Mesendoderm (in vitro differentiated cells): ENCODE data around the gene NTRK1.
A peak's percentile ranks its signal among the peaks of the same experiment; 100 is the strongest.

Experiments
- DNase-seq: peaks from one replicate; pipeline ENCODE4 v3.0.0; 2013
- H2AK5ac ChIP-seq: 2 replicates; pipeline ENCODE4 v1.6.1; 2013; ENCODE audit warnings: low read length, inconsistent platforms
- H2BK120ac ChIP-seq: 2 replicates; pipeline ENCODE4 v1.6.1; 2013; ENCODE audit warnings: low read depth, mild to moderate bottlenecking, low read length, moderate library complexity, mixed read lengths
- H2BK15ac ChIP-seq: replicated peaks from 2 replicates; pipeline ENCODE4 v1.6.1; 2013; ENCODE audit warnings: low read depth, mild to moderate bottlenecking, moderate library complexity
- H2BK5ac ChIP-seq: 2 replicates; pipeline ENCODE4 v1.6.1; 2013; ENCODE audit warnings: low read length, inconsistent platforms
- H3K18ac ChIP-seq: 2 replicates; pipeline ENCODE4 v1.6.1; 2013; ENCODE audit warnings: mild to moderate bottlenecking, low read length, mixed read lengths
- H3K23ac ChIP-seq: one replicate; pipeline ENCODE4 v1.6.1; 2013; ENCODE audit warnings: low read length
- H3K27ac ChIP-seq: 2 replicates; pipeline ENCODE4 v1.5.1; 2013; ENCODE audit warnings: low read depth, mild to moderate bottlenecking, inconsistent platforms, low read length, moderate library complexity
- H3K27me3 ChIP-seq: 2 replicates; pipeline ENCODE4 v1.6.1; 2013; ENCODE audit warnings: low read length, control low read depth, mild to moderate bottlenecking, inconsistent platforms; ENCODE audit not compliant: insufficient read depth, poor library complexity
- H3K36me3 ChIP-seq: 2 replicates; pipeline ENCODE4 v1.6.1; 2013; ENCODE audit warnings: low read length, inconsistent platforms; ENCODE audit not compliant: control insufficient read depth, insufficient read depth
- H3K4ac ChIP-seq: one replicate; pipeline ENCODE4 v1.6.1; 2013; ENCODE audit warnings: low read depth, mild to moderate bottlenecking, low read length, moderate library complexity
- H3K4me1 ChIP-seq: 2 replicates; pipeline ENCODE4 v1.6.1; 2013; ENCODE audit warnings: low read depth, low read length, inconsistent platforms; ENCODE audit not compliant: control insufficient read depth
- H3K4me2 ChIP-seq: 2 replicates; pipeline ENCODE4 v1.6.1; 2013; ENCODE audit warnings: low read length
- H3K4me3 ChIP-seq: 2 replicates; pipeline ENCODE4 v1.5.1; 2013; ENCODE audit warnings: mild to moderate bottlenecking, low read length
- H3K56ac ChIP-seq: one replicate; pipeline ENCODE4 v1.6.1; 2013; ENCODE audit warnings: low read length
- H3K79me1 ChIP-seq: 2 replicates; pipeline ENCODE4 v1.6.1; 2013; ENCODE audit warnings: low read length, inconsistent platforms
- H3K79me2 ChIP-seq: 2 replicates; pipeline ENCODE4 v1.6.1; 2013; ENCODE audit warnings: mild to moderate bottlenecking, low read length; ENCODE audit not compliant: control insufficient read depth, insufficient read depth
- H3K9ac ChIP-seq: 2 replicates; pipeline ENCODE4 v1.6.1; 2013; ENCODE audit warnings: low read length, inconsistent platforms
- H4K5ac ChIP-seq: one replicate; pipeline ENCODE4 v1.6.1; 2013; ENCODE audit warnings: low read length
- H4K8ac ChIP-seq: one replicate; pipeline ENCODE4 v1.6.1; 2013; ENCODE audit warnings: low read depth, mild to moderate bottlenecking, control low read depth, low read length, moderate library complexity
- WGBS: extraction: QIAGEN DNeasy Blood & Tissue Kit; methylation state at CpG from one replicate; pipeline ENCODE4 v1.1.7; 2013; ENCODE audit warnings: low lambda C conversion rate, missing lambda C conversion rate; ENCODE audit not compliant: insufficient coverage; ENCODE audit errors: extremely low coverage; 5-methylcytosine and 5-hydroxymethylcytosine counted together

NTRK1 gene

GRCh38 chr1:156887317-156887716 is 26.7 kb downstream of the NTRK1 start:
- no peak overlapping the region for H3K23ac ChIP-seq
- no peaks in the 10 kb centered on the region for H3K79me1 ChIP-seq
- peak overlapping the region; percentile 35 for H3K9ac ChIP-seq
- no peak overlapping the region for H2BK15ac ChIP-seq
- peaks cover 2% of the 10 kb centered on the region for H3K4me1 ChIP-seq
- no peak overlapping the region for H3K4ac ChIP-seq
- no peak overlapping the region for H4K8ac ChIP-seq
- H3K4me3 ChIP-seq = no peak overlapping the region
- DNase-seq = no peak
- peak overlapping the region; percentile 34 for H3K4me2 ChIP-seq
- H3K56ac ChIP-seq = peak overlapping the region; percentile 51
- H3K18ac ChIP-seq = no peak overlapping the region
- no peak overlapping the region for H2AK5ac ChIP-seq
- H3K36me3 ChIP-seq = no peaks in the 10 kb centered on the region
- no CpG with 5 or more reads among the region's 3 CpGs for WGBS
- no peaks in the 10 kb centered on the region for H3K79me2 ChIP-seq
- H2BK5ac ChIP-seq = no peak overlapping the region
- no peak overlapping the region for H2BK120ac ChIP-seq
- H3K27ac ChIP-seq = no peak overlapping the region
- H4K5ac ChIP-seq = no peak overlapping the region
- no peaks in the 10 kb centered on the region for H3K27me3 ChIP-seq

DNA sequence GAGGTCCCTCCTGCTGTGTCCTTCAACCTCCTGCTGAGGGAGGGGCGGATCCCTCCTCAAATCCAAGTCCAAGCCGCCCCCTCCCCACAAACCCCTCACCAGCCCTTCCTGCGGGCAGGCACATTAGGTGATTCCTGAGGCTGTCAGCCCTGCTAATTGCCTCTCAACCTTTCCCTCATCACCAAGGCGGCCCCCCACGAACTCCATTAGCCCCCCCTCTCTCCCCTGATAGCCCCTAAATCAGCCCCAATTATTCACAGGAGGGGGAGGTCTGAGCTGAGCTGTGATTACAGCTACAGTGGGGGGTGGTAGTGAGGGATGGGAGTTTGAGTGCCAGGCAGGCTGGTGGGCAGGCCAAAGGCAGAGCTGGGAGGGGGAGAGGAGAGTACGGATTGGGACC is 27.1 kb downstream of the NTRK1 start:
- H3K4ac ChIP-seq = no peak overlapping the region
- no peak for DNase-seq
- H3K56ac ChIP-seq = peak overlapping the region; percentile 51
- H2BK5ac ChIP-seq = no peak overlapping the region
- no peaks in the 10 kb centered on the region for H3K36me3 ChIP-seq
- no peak overlapping the region for H2AK5ac ChIP-seq
- H3K18ac ChIP-seq = no peak overlapping the region
- H3K4me1 ChIP-seq = peaks cover 2% of the 10 kb centered on the region
- H4K5ac ChIP-seq = no peak overlapping the region
- no CpG with 5 or more reads among the region's 6 CpGs for WGBS
- no peak overlapping the region for H3K23ac ChIP-seq
- H3K4me3 ChIP-seq = no peak overlapping the region
- H2BK15ac ChIP-seq = no peak overlapping the region
- H2BK120ac ChIP-seq = no peak overlapping the region
- H3K79me2 ChIP-seq = no peaks in the 10 kb centered on the region
- H3K27me3 ChIP-seq = no peaks in the 10 kb centered on the region
- H3K27ac ChIP-seq = no peak overlapping the region
- H3K79me1 ChIP-seq = no peaks in the 10 kb centered on the region
- no peak overlapping the region for H3K9ac ChIP-seq
- no peak overlapping the region for H3K4me2 ChIP-seq
- no peak overlapping the region for H4K8ac ChIP-seq

GRCh38 chr1:156889802-156890580 is 29.3 kb downstream of the NTRK1 start:
- peak; percentile 88 for DNase-seq
- Histone ChIP-seq H3K4me2 (no peak overlapping the region), H3K36me3 (no peaks in the 10 kb centered on the region), H3K4ac (no peak overlapping the region), H3K18ac (no peak overlapping the region), H3K4me1 (peaks cover 2% of the 10 kb centered on the region), H2BK120ac (no peak overlapping the region), H3K27ac (no peak overlapping the region), H3K79me1 (no peaks in the 10 kb centered on the region), H3K27me3 (no peaks in the 10 kb centered on the region), H2BK15ac (no peak overlapping the region), H3K4me3 (no peak overlapping the region), H2BK5ac (no peak overlapping the region), H4K8ac (no peak overlapping the region), H4K5ac (no peak overlapping the region), H3K9ac (no peak overlapping the region), H3K23ac (no peak overlapping the region), H3K56ac (no peak overlapping the region), H3K79me2 (no peaks in the 10 kb centered on the region), H2AK5ac (no peak overlapping the region)
- 100% methylated on average over 1 of the region's 8 CpGs for WGBS

GRCh38 chr1:156892190-156893047 is 31.8 kb downstream of the NTRK1 start:
- Histone ChIP-seq H4K5ac (no peak overlapping the region), H2BK120ac (no peak overlapping the region), H3K18ac (no peak overlapping the region), H3K27me3 (no peaks in the 10 kb centered on the region), H3K36me3 (no peaks in the 10 kb centered on the region), H3K79me1 (no peaks in the 10 kb centered on the region), H3K23ac (no peak overlapping the region), H3K4ac (no peak overlapping the region), H3K4me3 (no peak overlapping the region), H2AK5ac (no peak overlapping the region), H3K56ac (peak overlapping the region; percentile 78), H2BK15ac (no peak overlapping the region), H4K8ac (no peak overlapping the region), H3K79me2 (no peaks in the 10 kb centered on the region), H3K4me1 (no peaks in the 10 kb centered on the region), H3K4me2 (peak overlapping the region; percentile 66), H3K27ac (no peak overlapping the region), H2BK5ac (no peak overlapping the region), H3K9ac (peak overlapping the region; percentile 59)
- WGBS = no CpG with 5 or more reads among the region's 48 CpGs
- DNase-seq = peak; percentile 93

GRCh38 chr1:156893048-156893953 is 32.6 kb downstream of the NTRK1 start, which contains the start of gene PEAR1:
TSS of gene PEAR1 (plus strand) at chr1:156893718. CDS start at chr1:156903927, 10,209 bp downstream.
- H3K4me1 ChIP-seq = no peaks in the 10 kb centered on the region
- peak; percentile 66 for DNase-seq
- peak within 1 kb of the TSS; percentile 1 for H3K4ac ChIP-seq
- H3K4me3 ChIP-seq = peak within 1 kb of the TSS; percentile 24
- peak within 1 kb of the TSS; percentile 80 for H3K56ac ChIP-seq
- no peaks in the 10 kb centered on the region for H3K79me2 ChIP-seq
- no peaks in the 10 kb centered on the region for H3K27me3 ChIP-seq
- peak within 1 kb of the TSS; percentile 15 for H3K23ac ChIP-seq
- H4K8ac ChIP-seq = peak within 1 kb of the TSS; percentile 58
- H2BK5ac ChIP-seq = no peak within 1 kb of the TSS
- WGBS = no CpG with 5 or more reads among the region's 60 CpGs
- H3K27ac ChIP-seq = no peak within 1 kb of the TSS
- no peak within 1 kb of the TSS for H4K5ac ChIP-seq
- no peaks in the 10 kb centered on the region for H3K79me1 ChIP-seq
- peak within 1 kb of the TSS; percentile 39 for H3K4me2 ChIP-seq
- H3K36me3 ChIP-seq = no peaks in the 10 kb centered on the region
- H3K9ac ChIP-seq = peak within 1 kb of the TSS; percentile 57
- no peak within 1 kb of the TSS for H2AK5ac ChIP-seq
- H3K18ac ChIP-seq = no peak within 1 kb of the TSS
- no peak within 1 kb of the TSS for H2BK120ac ChIP-seq
- H2BK15ac ChIP-seq = no peak within 1 kb of the TSS
